NOMO-1 treated with DMSO at 0.1 percent for 48 hours (cell line): ENCODE data around the gene NAAA.
"Not testable (repeated sequence)": the region's sequence is repeated elsewhere in the genome, so short reads cannot be mapped to it uniquely, and the experiment has no call there.

Experiments used
- DNase-seq: peaks from one replicate; lab custom pipeline; 2025; ENCODE audit not compliant: unreplicated experiment; lab: John Stamatoyannopoulos, UW

The NAAA gene

DNA sequence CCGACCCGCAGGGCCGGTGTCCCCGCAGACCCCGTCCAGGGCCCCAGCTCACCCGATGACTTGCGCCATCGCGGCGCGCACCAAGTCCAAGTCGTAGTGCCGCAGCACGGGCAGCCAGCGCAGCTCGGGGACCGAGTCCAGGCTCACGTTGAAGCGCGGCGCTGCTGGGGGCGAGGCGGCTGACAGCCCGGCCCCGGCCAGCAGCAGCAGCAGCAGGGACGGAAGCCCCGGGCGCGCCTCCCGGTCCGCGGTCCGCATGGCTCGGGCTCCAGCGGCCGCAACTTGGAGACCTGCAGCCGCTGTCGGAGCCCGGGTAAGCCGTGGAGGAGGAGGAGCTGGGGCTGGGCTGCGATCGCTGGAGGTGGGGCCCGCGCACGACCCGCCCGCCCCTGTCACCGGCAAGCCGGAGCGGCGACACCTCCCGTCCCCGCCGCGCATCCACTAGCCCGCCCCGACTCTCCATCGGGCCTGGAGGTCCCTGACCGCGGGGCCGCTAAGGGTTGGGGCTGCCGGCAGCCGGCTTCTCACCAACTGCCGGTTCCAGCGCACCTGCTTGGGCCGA lies at the start of gene NAAA:
TSS of gene NAAA (minus strand) at position 322 of the 562 bp plus-strand sequence. CDS start at position 258, 64 bp downstream.
- peak; percentile 82 for DNase-seq

DNA sequence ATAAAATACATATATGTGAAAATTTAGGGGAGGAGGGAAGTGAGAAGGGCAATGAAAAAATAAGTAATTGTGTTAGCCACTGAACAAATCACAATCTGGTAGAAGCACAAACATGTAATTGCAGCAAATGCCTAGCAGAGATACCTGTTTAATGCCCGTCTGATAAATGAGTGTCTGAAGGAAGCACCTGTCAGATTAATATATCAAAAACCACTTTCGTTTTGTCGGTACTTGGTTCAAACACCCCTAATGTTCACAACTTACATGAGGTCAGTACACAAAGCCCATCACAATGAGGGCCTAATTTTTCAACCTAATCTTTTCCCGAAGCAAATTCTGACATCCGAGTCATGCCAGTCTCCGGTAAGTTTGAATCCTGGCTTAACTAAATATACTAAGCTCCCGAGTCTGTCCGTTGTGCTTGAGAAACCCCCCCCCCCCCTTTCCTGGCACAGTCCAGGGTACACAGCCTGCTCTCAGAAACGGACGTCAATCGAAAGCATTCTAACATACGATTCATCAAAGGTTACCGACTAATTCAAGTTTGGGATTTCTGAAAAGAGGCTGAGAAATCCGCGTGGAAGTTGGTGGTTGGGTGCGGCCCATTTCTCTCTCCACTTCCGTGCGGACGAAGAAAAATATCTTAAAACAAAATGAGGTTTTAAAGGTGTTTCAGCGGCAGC lies 49.2 kb upstream of the NAAA start:
- no peak for DNase-seq

DNA sequence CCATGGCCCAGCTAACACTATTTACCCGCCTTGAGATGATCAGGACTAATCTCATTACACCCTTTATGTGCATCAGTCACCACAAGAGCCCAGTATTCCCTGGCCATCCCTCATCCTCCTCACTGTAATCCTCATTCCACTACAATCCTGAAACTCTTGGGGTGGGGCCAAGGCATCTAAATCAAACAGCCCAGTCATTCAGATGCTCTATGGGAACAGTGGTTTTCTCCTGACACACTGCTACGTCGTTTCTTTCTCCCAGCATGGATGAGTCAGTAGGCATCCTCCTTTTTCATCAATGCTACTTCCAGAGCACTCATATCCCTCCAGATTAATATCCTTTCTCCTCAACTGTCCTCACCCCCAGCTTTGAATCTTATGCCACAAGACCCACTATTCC lies 44.3 kb upstream of the NAAA start:
- DNase-seq: no peak

DNA sequence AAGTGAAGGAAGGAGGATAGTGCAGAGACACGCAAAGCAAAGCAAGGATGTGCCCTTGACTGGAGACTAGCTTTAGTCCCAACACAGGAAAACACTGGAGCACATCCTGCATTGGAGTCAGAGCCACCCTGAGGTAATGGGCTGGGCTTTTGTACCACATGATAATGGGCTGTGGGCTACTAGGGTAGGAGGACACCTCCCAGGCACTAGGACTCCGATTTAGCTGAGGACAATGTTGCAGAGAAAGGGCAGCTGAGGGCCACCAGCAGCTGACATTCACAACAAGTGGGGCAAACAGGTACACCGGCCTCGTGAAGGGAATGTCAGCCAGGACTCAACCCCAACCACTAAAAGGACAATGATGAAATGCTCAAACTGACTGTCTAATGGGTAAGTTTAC lies 39.8 kb upstream of the NAAA start:
- no peak for DNase-seq

DNA sequence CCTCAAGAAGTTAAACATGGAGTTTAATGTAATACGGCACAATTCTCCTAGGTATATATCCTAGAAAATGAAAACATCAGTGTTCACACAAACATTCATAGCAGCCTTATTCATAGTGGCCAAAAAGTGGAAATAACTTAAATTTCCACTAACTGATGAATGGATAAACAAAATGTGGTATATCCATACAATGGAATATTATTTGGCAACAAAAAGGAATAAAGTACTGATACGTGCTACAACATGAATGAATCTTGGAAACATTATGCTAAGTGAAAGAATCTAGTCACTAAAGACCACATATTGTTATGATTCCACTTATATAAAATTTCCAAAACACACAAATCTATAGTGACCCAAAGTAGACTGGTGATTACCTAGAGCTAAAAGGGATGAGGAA lies 35.4 kb upstream of the NAAA start:
- DNase-seq: no peak

DNA sequence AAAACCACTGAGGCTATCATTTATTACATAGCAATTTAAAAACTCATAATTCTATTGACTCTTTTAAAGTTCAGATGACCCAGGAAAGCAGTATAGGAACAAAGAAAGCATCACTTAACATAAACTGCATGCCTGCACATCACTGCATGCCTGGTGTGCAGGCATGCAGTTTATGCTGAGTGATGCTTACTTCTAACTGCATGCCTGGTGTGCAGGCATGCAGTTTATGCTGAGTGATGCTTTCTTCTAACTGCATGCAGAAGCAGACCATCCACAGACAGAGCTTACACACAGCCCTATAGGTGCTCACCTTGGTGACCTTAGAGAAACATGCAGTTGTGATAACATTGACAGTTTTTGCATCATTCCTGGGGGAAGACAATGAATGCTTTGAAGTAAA lies 33.0 kb upstream of the NAAA start:
- no peak for DNase-seq

DNA sequence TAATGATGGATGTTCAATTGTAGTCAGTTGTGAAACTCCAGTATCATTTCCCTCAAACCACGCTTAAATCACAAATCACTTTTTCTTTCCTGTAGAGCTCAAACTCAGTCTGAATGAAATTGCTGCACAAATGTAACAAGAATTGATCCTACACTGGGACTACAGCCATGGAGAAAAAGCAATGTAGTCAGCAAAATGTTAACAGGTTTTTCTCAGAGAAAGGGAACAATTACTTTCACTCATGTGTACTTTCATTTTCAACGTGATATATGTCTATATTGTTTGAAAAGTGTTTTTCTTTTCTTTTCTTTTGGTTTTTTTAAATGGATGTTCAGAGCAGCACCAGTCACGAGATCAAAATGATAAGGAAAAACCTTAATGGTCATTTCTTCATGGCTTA lies 27.3 kb upstream of the NAAA start:
- no peak for DNase-seq

DNA sequence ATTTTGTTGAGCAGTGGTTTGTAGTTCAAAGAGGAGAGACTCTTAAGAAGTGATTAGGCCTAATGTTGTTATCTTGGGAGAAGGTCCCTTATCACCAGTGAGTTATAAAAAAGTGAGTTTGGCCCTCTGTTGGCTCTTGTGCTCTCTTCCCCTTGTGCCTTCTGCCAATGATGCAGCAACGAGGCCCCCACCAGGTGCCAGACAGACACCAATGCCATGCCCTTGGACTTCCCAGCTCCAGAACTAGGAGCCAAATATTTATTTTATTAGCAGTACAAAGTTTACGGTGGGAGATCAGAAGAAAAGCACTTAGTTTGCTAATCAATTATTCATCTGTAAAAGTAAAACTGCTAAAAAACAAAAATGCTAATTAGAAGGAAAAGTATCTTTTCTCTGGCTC lies 22.7 kb upstream of the NAAA start:
- no peak for DNase-seq

DNA sequence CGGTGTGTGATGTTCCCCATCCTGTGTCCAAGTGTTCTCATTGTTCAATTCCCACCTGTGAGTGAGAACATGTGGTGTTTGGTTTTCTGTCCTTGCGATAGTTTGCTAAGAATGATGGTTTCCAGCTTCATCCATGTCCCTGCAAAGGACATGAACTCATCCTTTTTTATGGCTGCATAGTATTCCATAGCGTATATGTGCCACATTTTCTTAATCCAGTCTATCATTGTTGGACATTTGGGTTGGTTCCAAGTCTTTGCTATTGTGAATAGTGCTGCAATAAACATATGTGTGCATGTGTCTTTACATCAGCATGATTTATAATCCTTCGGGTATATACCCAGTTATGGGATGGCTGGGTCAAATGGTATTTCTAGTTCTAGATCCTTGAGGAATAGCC lies 21.3 kb upstream of the NAAA start:
- not testable (repeated sequence) for DNase-seq

DNA sequence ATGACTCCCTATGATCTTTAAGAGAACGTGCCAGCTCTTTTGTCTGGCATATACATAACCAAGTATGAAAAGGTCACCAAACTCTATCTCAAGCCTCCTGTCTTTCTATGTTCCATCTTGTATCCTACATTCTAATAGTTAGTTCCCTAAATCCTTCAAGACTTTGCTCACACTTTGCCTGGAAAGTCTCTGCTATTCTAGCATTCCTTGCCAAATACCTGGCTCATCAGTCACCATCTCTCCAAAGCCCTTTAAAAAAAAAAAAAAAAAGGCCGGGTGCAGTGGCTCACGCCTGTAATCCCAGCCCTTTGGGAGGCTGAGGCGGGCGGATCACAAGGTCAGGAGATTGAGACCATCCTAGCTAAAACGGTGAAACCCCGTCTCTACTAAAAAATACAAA lies 17.7 kb upstream of the NAAA start:
- DNase-seq: not testable (repeated sequence)

DNA sequence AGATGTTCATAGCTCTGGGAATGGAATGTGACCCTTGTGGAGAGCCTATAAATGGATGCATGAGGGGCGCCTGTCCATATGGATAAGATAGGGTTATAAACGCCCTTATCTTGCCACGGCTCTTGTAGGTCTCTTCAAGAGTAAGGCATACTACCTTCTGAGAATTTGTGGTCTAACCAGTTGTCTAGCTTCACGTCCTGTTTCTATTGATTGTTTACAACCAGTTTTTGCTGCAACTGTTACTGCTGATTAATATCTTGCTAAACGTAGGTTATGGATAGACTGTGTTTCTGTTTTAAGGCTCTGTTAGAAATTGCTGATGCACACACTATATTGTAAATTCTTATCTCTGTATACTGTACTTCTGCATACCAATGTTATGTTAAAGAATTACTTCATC lies 14.0 kb upstream of the NAAA start:
- not testable (repeated sequence) for DNase-seq

DNA sequence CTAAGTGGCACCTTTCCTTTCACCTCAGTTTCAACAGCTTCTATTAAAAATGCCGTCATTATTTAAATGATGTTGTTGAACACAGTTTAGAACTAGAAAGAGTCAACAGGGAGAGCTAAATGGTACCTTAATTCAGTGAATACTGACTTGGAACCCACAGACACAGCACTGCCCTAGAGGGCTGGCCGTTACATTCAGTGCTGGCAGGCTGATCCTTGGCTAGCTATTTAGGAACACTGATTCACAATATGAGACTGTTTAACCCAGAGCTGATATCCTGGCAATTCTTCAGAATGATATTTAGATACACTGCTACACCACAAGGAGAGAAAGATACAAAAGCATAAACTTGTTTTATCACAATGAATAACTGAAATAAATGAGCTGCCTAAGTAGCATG lies 12.7 kb upstream of the NAAA start:
- DNase-seq: no peak

DNA sequence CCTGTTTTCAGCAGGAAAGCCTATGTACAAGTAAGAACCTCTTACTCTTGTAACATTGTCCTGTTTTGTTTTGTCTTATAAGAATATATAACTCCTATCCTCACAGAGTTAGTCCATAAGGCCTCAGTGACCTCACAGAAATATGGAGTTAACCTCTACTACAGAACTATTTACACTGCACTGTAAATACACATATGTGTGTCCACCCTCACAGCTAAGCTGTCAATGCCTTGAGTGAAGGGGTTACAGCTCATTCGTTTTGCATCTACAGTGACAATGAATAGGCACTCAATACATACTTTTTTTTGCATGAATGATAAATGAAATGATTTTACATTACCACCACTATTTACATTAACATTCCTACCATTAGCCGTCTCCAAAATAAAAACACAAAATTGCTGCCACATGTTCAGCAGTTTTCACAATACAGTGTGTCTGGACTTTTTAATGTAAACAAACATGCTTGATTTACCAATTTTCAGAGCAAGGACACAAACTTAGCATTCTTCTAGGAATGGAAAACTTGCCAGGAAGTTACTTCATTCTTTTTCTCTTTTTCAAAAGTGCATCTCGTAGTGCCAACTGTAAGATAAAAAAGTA lies 9.5 kb upstream of the NAAA start:
- DNase-seq: no peak

DNA sequence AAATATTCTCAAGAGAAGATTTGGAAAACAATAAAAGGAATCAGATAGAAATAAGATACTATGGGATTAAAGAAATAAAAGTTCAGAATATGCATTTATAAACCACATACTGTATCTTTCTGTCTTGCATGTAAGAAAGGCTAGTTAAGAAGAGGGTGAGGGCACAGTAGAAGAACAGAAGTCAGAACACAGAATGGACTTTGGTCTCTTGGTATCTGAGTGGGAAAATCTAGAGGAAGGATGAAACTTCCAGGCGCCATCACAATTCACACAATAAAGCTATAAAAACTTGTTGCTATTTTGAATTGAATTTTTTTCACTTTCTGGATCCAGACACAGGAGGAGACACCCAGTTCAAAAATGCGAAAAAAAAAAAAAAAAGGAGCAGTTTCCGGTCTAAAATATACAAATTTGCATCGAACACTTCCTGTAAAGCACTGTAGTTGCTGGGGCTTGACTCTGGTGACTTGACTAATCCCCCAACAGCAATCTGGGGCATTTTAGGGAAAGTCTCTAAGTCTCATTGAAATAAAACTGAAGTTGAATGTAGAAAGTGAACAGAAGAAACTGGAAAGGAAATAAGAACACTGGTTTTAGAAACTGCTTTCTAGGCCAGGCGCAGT lies 8.1 kb upstream of the NAAA start:
- no peak for DNase-seq

DNA sequence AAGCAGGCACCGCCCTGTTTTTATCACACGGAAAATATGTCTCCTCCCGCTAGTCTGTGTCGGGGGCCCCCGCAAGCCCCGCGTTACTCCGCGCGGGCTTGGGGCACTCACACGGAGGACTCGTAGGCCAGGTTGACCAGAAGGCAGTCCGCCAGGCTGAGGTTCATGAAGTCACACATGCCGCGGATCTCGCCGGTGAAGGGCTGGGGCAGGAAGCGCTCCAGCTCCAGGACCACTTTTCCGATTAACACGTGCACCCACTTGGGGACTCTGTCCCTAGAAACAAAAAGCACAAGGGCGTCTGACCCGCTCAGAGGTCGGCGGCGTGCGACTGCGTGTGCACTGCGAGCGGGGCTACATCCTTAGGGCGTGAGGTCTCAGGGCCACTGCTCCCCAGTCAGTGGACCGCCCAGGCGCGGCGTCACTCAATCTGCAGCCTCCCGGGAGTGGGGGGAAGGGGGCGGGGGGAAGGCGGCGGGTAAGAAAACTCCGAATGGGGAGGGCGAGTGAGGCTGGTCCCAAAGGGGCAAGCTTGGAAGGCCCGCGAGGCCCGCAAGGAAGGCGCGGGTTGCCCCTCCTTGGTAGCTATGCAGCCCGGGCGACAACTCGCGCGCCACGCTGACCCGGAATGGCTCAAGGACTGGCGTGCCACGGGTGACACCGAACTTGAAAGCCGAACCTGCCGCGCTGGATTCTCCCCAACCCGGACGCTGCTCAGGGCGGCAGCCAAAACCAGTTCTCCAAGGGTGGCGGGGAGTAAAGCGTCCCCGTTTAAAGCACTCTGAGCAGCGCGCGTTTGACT lies 722 bp downstream of the NAAA start:
- peak; percentile 53 for DNase-seq

DNA sequence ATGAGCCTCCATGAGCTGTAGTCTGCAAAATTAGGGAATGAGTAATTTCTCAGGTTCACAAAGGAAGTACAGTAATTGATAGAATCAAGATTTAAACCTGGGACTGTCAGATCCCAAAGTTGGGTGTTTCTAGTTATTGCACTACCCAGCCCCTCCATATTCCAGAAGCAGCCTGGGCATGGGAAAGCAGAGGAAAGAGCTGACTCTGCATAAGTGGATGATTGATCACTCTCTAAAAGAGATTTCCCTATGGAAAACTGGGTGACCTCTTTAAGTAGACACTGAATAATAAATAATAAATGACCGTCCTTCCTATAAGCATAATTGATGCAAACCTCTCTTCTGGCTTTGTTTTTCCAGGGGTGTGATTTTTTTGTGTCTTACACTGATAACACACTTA lies 5.2 kb downstream of the NAAA start:
- no peak for DNase-seq

DNA sequence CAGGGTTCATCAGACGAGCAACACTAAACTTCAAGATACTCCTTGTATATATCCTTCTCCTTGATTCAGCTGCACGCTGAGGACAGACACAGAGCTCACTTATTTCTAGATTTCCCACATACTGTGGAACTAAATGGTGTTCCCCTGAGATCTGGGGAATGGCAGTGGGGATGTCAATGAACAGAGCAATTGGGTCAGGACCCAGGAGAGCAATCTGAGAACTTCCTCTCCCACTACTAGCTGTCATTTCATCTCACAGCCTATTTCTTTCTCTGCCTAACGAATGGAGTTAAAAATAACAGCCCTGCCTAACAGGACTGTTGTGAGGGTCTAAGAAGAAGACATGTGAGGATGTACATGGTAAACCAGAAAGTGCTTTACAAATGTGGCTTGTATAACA lies 10.7 kb downstream of the NAAA start:
- no peak for DNase-seq

DNA sequence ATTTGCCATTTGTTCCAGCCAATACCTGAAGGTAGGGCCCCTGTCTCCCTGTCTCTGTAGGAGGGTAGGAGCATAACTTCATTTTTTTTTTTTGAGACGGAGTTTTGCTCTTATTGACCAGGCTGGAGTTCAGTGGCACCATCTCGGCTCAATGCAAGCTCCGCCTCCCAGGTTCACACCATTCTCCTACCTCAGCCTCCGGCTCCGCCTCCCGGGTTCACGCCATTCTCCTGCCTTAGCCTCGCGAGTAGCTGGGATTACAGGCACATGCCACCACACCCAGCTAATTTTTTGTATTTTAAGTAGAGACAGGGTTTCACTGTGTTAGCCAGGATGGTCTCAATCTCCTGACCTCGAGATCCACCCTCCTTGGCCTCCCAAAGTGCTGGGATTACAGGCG lies 15.9 kb downstream of the NAAA start:
- DNase-seq: not testable (repeated sequence)

DNA sequence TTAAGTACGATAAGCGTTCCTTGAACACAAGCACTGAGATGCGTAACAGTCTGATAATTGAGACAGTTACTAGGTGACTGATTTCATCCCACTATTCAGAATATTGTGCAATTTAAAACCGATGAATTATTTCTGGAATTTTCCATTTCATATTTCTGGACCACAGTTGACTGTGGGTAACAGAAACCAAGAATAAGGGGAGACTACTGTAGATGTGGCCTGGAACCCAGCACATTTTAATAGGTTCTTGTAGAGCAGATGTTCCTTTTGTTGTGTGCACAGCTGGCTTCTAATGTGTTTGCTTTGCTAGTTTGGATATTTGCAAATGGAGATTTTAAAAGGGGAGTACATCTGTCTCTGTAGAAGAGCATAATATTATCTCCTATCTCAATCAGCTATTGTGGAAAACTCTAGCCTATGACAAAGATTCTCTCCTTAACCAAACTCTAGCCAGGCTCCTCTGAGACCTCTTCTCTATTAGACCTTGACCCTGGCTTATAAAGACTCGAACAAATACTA lies 16.4 kb downstream of the NAAA start:
- no peak for DNase-seq

DNA sequence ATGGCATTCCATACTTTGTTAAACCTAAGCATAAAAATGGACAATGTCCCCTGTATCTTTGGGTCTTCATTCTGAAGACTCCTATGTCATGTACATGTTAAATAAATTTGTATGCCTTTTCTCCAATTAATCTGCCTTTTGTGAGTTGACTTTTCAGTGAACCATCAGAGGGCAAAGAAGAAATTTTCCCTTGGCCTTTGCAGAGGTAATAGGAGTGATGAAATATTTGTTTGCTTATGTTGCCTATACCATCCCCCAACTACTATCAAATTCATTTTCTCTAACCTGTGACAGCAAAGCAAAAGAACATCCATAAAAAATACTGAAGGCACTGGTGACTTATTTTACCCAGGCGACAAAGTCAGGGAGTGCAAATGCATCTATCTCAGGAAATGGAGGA lies 18.2 kb downstream of the NAAA start:
- no peak for DNase-seq

DNA sequence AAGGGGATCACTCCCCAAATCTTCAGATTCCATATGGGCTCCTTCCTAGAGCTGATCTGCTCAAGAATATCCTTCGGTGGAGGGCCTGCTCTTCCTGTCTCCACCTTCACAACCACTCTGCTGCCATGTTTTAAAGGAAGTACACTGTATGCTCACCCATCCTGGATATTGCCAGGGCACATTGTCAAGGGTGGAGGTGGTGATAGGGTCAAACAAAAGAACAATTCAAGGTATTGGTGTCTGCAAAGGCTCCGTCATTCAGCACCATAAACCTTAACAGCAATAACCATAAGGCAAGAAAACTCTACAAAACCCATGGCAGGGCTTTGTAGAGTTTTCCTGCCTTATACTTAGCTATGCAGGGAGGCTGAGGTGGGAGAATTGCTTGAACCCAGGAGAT lies 18.9 kb downstream of the NAAA start:
- DNase-seq: no peak
